H1 (cell line): ENCODE results near the gene VSX2.

Experiments
- EP300 ChIP-seq, 2 experiments: IDR thresholded peaks; 1 replicate in 1 of 2; 2 replicates in 1 of 2; pipeline ENCODE4 v1.6.1; 2011 to 2012; ENCODE audit warnings: low read depth in 2 of 2, low read length in 2 of 2, mild to moderate bottlenecking in 2 of 2, borderline replicate concordance in 1 of 2, inconsistent platforms in 1 of 2, moderate library complexity in 1 of 2
- GTF2F1 ChIP-seq: IDR thresholded peaks from 2 replicates; pipeline ENCODE4 v1.6.1; 2012; ENCODE audit warnings: low read depth, low read length, improper control_type of control experiment, borderline replicate concordance
- SP4 ChIP-seq: IDR thresholded peaks from 2 replicates; pipeline ENCODE4 v1.6.1; 2012; ENCODE audit warnings: low read length, inconsistent platforms
- TCF12 ChIP-seq: IDR thresholded peaks from 2 replicates; pipeline ENCODE4 v1.6.1; 2011; ENCODE audit warnings: low read depth, mild to moderate bottlenecking, low read length
- YY1 ChIP-seq: IDR thresholded peaks from 2 replicates; pipeline ENCODE4 v1.6.1; 2011; ENCODE audit warnings: low read depth, mild to moderate bottlenecking, low read length

GRCh38 chr14:74242780-74243042 lies 3.5 kb downstream of the VSX2 start:
- TF ChIP-seq TCF12, result no peak
- no peak for TF ChIP-seq YY1
- no peak for TF ChIP-seq SP4
- no peak for TF ChIP-seq GTF2F1
- no peak for TF ChIP-seq EP300 (IDR thresholded peaks at IDR 0.05; ENCODE audit: borderline replicate concordance in 1 of 2, low read depth in 2 of 2, low read length in 2 of 2)
